ENCODE measurements around the gene CD47. TPM values are rescaled to one million over a fixed set of nuclear protein-coding genes. Genes with fewer than 3 reads are reported as not detected.

Gene CD47
- polyA plus RNA-seq, 3 donors = 52.3 to 203 (median 173) TPM

GRCh38 chr3:107994956-107995715, 95.7 kb downstream of the CD47 start:
- Mint-ChIP-seq H3K27me3 (ENCODE audit: low read depth in 3 of 3) (peaks cover 9 to 15% (median 9%) of the 10 kb centered on the region in 3 donors), H3K36me3 (peaks cover 1 to 3% of the 10 kb centered on the region in 2 donors), H3K9me3 (peaks cover 0 to 2% (median 0%) of the 10 kb centered on the region in 7 donors), H3K27ac (no peak overlapping the region), H3K4me1 (peaks cover 21% of the 10 kb centered on the region), H3K4me3 (no peak overlapping the region)
- TF ChIP-seq CTCF (IDR thresholded peaks at IDR 0.05) = no peak
- no peak for DNase-seq
- Histone ChIP-seq H3K4me2 (replicated peaks; ENCODE audit: extremely low read depth, low read length, poor library complexity, severe bottlenecking) (no peak overlapping the region), H3K9ac (ENCODE audit: insufficient read depth, low read length, poor library complexity, severe bottlenecking) (no peak overlapping the region), H3K79me2 (ENCODE audit: insufficient read depth, low read length) (no peaks in the 10 kb centered on the region), H3K9me3 (replicated peaks in 1 of 2; ENCODE audit: control insufficient read depth in 1 of 2, insufficient read depth in 1 of 2, low read length in 2 of 2) (no peaks in the 10 kb centered on the region), H3K27ac (ENCODE audit: low read depth in 1 of 2, low read length in 2 of 2) (no peak overlapping the region), H3K27me3 (ENCODE audit: control insufficient read depth in 2 of 2, insufficient read depth in 2 of 2, low read length in 2 of 2) (peaks cover 0 to 2% of the 10 kb centered on the region in 2 donors), H4K20me1 (ENCODE audit: insufficient read depth, low read length) (no peaks in the 10 kb centered on the region), H3K4me3 (replicated peaks in 1 of 3; ENCODE audit: low read depth in 2 of 3, low read length in 3 of 3) (no peak overlapping the region), H3K36me3 (replicated peaks in 1 of 2; ENCODE audit: control insufficient read depth in 1 of 2, insufficient read depth in 2 of 2, low read length in 2 of 2) (no peaks in the 10 kb centered on the region), H2AFZ (ENCODE audit: insufficient read depth, low read depth, low read length, poor library complexity, severe bottlenecking) (no peak overlapping the region), H3K4me1 (ENCODE audit: control insufficient read depth in 1 of 2, insufficient read depth in 2 of 2, low read length in 2 of 2) (peaks cover 5 to 17% of the 10 kb centered on the region in 2 donors)
- intact Hi-C loops (cut with micrococcal nuclease) = no loop called here
- no CpG with 5 or more reads among the region's 4 CpGs for WGBS (ENCODE audit: insufficient coverage)

- H3K4me3 ChIP-seq (replicated peaks in 1 of 3; ENCODE audit: low read depth in 2 of 3, low read length in 3 of 3) = no peak overlapping the region
- no peak overlapping the region for H3K27ac ChIP-seq (ENCODE audit: low read depth in 1 of 2, low read length in 2 of 2)
- no peaks in the 10 kb centered on the region for H4K20me1 ChIP-seq (ENCODE audit: insufficient read depth, low read length)
- H3K79me2 ChIP-seq (ENCODE audit: insufficient read depth, low read length) = no peaks in the 10 kb centered on the region
- peaks cover 15 to 26% of the 10 kb centered on the region in 2 donors for H3K4me1 ChIP-seq (ENCODE audit: control insufficient read depth in 1 of 2, insufficient read depth in 2 of 2, low read length in 2 of 2)
- H3K9me3 ChIP-seq (replicated peaks in 1 of 2; ENCODE audit: control insufficient read depth in 1 of 2, insufficient read depth in 1 of 2, low read length in 2 of 2) = no peaks in the 10 kb centered on the region
- Mint-ChIP-seq H3K9me3 (no peaks in the 10 kb centered on the region), H3K36me3 (peaks cover 1 to 3% of the 10 kb centered on the region in 2 donors), H3K4me1 (peaks cover 30% of the 10 kb centered on the region), H3K4me3 (no peak overlapping the region), H3K27me3 (ENCODE audit: low read depth in 3 of 3) (peaks cover 9 to 15% (median 9%) of the 10 kb centered on the region in 3 donors), H3K27ac (peak overlapping the region in 2 of 7 donors; percentile 0 to 49)
- no peak for DNase-seq
- H3K4me2 ChIP-seq (replicated peaks; ENCODE audit: extremely low read depth, low read length, poor library complexity, severe bottlenecking) = no peak overlapping the region
- peaks cover 0 to 2% of the 10 kb centered on the region in 2 donors for H3K27me3 ChIP-seq (ENCODE audit: control insufficient read depth in 2 of 2, insufficient read depth in 2 of 2, low read length in 2 of 2)
- H2AFZ ChIP-seq (ENCODE audit: insufficient read depth, low read depth, low read length, poor library complexity, severe bottlenecking) = no peak overlapping the region
- no peak overlapping the region for H3K9ac ChIP-seq (ENCODE audit: insufficient read depth, low read length, poor library complexity, severe bottlenecking)
- TF ChIP-seq CTCF (IDR thresholded peaks at IDR 0.05) = no peak
- H3K36me3 ChIP-seq (replicated peaks in 1 of 2; ENCODE audit: control insufficient read depth in 1 of 2, insufficient read depth in 2 of 2, low read length in 2 of 2) = no peaks in the 10 kb centered on the region
- 100% methylated on average over 1 of the region's 2 CpGs for WGBS (ENCODE audit: insufficient coverage)
- intact Hi-C loops (cut with micrococcal nuclease) = no loop called here
These were observed 96.7 kb downstream of the CD47 start for GRCh38 chr3:107994181-107994580.
